HG02973 (cell line): ENCODE data around the gene ACSM5.
"Not testable (repeated sequence)": the region's sequence is repeated elsewhere in the genome, so short reads cannot be mapped to it uniquely, and the experiment has no call there.

Experiments used
- ATAC-seq: cut with Tn5 transposase; IDR thresholded peaks from one replicate; pipeline ENCODE4 v1.9.1; 2021; ENCODE audit warnings: moderate library complexity; ENCODE audit not compliant: unreplicated experiment

The ACSM5 gene

DNA sequence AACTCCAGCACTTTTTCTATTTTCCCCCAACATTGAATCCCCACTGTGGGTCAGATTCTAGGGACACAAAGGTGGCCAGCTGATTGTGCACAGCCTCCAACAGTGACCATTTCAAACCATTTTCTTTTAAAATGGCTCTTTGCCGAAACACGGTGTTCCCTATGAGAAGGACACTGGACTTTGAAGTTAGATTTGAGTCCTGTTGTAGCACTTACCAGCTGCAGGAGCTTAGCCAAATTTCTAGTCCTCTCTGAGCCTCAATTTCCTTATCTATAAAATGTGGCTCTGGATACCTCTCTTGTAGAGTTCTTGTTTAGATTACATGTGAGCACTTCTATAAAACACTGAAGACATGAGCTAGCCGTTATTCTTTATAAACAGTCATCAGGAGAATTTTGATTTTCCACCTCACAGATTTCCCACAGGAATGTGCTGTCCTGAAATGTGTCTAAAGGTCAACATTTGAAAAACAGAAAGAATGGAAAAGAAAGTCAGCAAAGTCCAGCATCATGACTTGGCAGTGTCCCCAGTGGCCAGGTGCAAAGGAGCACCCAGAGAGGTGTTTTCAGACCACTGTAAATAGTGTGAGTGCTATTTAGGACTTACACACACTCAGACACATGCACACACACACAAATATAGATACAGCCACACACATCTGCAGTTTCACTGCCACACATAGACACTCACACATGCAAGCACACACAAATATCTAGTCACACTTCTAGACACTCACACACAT lies 37.5 kb downstream of the ACSM5 start:
- ATAC-seq: not testable (repeated sequence)

DNA sequence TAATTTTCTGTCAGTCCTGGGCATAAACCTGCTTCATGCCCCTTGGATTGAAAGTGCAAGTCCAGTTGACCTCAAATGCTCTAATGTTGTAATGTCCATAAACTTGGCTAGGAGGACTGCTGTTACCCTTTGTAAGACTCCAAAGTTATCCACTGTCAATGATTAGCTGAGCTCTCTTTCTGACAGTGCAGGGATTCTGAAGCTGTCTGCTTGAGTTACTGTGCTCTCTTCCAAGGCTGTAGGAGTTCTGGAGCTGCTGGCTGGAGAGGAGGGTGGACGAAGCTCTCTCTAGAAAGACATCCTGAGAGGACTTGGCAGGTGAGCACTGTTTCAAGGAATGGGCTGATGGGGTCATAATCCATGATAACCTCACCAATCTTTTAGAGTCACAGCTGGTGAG lies 42.0 kb downstream of the ACSM5 start, which contains the start of gene ACSM2A:
Gene ACSM2A, plus strand, starts transcription at position 158 of the 400 bp plus-strand sequence. CDS start 8,594 bp downstream, outside the sequence.
- ATAC-seq: not testable (repeated sequence)

DNA sequence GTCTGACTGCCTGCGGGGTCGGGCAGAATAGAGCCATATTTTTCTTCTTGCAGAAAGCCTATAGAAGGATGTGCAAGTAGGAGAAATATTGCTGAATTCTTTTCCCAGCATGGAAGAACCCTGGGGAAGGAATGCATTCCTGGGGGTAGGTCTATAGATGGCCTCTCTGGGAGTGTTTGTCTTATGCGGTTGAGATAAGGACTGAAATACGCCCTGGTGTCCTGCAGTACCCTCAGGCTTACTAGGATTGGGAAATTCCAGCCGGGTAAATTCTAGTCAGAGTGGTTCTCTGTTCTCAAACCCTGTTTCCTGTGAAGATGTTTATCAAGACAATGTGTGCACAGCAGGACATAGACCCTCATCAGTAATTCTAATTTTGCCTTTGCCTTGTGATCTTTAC lies 44.3 kb downstream of the ACSM5 start:
- not testable (repeated sequence) for ATAC-seq

DNA sequence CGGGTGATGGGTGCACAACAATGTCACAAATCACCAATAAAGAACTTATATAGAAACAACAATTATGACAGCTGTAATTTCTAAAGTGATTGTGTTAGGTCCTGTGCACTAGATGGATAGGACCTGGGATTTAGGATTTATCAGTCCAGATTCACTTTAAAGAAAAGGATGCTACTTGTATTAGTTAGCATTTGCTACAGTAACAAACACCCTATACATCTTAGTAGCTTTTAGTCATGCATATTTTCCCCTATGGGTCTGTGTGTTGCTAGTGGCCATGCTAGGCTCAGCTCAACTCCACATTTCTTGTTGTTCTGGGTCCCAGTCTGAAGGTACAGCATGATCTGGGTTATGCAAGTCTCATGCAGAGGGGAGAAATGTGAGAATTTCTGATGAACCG lies 49.9 kb downstream of the ACSM5 start:
- ATAC-seq: not testable (repeated sequence)

DNA sequence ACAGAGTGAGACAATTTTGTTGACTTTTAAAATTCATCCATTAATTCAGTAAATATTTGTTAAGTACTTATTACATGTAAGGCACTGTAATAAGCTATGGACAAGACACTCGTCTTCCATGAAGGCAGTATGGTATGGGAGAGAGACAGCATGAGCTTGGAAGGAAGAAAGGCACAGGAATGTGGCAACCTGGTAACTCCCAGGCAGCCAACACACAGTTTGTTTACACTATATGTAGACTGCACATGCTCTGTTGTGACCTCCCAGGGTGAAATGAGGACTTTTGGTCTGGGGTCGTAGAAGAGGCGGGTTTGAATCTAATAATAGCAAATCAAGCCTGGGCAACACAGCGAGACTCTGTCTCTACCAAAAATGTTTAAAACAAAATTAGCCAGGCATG lies 51.0 kb downstream of the ACSM5 start:
- ATAC-seq: not testable (repeated sequence)

DNA sequence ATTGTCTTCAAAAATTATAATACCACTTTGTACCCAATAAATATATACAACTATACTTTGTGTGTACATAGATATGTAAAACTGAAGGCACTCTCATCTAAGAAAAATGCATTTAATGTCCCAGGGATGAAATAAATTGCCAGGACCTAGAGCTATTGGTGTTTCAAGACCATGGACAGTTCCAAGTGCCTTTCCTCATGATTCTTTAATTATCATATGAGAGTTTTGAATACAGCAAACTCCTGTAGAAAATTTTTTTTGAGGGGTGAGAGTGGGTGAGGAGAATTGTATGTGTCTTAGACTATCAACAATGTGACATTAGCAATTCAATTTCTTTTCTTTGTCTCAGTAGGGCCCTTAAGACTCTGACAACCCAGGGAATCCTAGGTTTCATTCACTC lies 59.6 kb downstream of the ACSM5 start:
- not testable (repeated sequence) for ATAC-seq

DNA sequence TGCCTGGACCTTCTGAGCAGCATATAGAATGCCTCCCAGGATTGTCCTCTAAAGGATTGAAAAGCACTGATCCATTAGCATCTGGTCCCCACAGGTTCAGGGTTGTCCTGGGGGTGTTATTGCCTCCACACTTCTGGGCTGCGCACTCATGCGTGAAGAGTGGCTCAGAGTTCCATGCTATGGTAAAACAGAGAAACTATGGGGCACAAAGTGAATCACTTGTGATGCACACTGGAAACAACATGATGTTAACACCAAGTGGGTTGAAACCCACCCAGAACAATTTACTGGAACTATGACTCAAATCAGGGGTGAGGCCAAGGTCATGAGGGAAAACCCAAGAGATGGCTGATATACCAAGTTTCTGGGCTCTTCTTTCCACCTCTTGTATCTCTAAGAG lies 60.6 kb downstream of the ACSM5 start:
- not testable (repeated sequence) for ATAC-seq

DNA sequence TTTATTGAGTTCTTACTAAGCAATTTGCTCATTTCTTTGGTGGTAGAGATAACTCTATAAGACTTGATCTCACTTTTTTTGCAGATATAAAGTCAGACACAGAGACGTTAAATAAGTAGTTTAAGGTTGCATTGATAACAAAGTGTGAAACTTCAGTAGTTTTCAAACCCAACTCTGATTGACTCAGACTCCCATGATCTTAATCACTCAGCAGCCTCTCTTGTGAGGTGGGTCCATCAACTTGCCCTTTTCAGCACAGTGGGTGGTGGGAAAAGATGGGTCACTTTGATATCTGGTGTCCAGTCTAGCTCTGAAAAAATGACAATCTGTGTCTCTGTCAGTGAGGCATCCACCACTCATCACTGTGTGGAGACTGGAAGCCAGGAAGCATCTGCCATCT lies 61.4 kb downstream of the ACSM5 start:
- ATAC-seq: not testable (repeated sequence)

DNA sequence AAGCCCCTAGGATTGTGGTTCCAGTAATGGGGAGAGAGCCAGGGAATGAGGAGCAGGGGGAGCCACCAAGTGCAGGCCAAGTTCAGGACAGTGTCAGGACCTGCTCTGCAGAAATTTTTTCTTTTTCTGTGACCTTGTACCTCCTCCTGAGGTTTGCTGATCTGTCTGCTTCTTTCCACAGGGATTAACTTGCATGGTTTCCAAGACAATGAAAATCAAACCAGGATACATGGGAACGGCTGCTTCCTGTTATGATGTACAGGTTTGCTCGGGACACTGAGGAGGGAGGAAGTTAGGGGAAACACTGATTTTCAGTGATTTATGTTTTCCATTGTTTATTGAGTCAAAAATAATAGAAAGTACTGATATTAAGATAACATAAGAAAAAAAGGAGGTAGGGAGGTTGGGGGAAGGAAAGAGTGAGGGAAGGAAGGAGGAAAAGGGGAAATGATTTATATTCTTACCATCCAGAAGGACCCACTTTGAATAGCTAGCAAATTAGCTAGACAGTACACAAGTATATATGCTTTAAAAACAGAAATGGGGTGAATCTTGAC lies 67.9 kb downstream of the ACSM5 start:
- not testable (repeated sequence) for ATAC-seq

DNA sequence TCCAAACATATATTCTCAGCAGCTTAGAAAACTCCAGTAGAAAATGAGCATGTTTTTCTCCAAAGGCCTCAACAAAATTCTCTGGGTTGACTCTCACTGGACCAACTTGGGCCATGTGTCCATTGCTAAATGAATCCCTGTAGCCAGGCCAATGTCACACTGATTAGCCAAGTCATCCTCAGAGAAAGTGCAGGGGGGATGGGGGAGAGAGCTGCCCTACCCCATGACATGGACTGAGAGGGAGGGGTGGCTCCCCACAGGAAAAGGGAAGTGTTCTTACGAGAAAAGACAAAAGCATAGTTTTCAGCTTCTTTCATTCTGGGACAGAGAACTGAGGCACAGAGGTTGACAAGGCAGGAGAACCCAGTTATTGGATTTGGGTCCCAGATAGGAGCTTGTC lies 74.7 kb downstream of the ACSM5 start:
- ATAC-seq: not testable (repeated sequence)

DNA sequence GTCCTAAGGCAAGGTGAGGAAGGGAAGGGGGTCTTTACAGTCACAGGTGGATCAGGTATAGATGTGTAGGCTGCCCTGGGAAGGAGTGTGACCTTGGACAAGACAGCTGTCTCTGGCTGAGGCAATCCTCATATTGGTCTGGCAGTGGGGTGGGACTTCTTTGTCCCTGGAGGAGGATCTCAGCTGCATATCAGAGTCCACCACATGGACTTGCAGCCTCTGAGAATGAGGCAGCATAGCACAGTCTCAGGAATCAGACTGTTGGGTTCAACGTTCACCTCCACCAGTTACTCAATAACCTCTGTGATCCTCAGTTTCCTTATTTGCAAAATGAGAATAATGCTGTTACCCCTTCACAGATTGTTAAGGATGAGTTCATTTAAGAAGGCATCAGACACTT lies 75.4 kb downstream of the ACSM5 start:
- no peak for ATAC-seq

DNA sequence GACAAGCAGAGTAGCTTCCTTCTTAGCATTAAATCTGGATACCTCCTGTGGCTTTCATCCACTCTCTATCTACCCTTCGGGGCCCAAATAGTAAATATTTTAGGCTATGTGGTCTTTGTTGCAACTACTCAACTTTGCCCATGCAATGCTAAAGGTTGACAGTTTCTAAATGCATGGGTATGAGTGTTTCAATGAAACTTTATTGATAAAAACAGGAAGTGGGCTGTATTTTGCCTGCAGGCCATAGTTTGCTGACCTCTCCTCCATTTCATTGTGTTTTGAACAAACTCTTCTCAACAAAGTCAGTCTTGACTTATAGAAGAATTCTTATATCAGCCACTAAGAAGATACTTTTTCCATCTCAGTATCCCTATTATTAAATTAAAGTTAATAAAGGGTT lies 76.1 kb downstream of the ACSM5 start:
- no peak for ATAC-seq
